Endothelial cell of umbilical vein (primary cell): Measurements from ENCODE around the gene ZBTB7B.

ENCODE experiments used
- CTCF ChIP-seq, 2 donors: IDR thresholded peaks; 1 replicate in 1 of 2; 2 replicates in 1 of 2; pipeline ENCODE4 v1.5.1; 2011; ENCODE audit warnings: low read length in 2 of 2, mild to moderate bottlenecking in 2 of 2, moderate library complexity in 2 of 2, control low read depth in 1 of 2, inconsistent platforms in 1 of 2, low read depth in 1 of 2; ENCODE audit not compliant: insufficient read depth in 1 of 2; ENCODE audit errors: extremely low read depth in 1 of 2
- POLR2A ChIP-seq: IDR thresholded peaks from 2 replicates; pipeline ENCODE4 v1.6.1; 2012; ENCODE audit warnings: low read depth, mild to moderate bottlenecking, control low read depth, low read length

- no peak for TF ChIP-seq CTCF (IDR thresholded peaks at IDR 0.05; ENCODE audit: extremely low read depth in 1 of 2, insufficient read depth in 1 of 2, low read depth in 1 of 2, low read length in 2 of 2)
- TF ChIP-seq POLR2A = no peak
These were observed 15.3 kb downstream of the ZBTB7B start for GRCh38 chr1:155017946-155018316.
